Stimulated activated memory B cell treated with anti-CD40 and anti-IgM and Interleukin-4, amounts not matched to agents 10 μg/mL and 1 μg/mL and 100 μg/mL, for 72 hours (primary cell): ENCODE measurements around the gene ARID1B.

Experiments
- ATAC-seq: fragments of 150-1000 bp; cut with Tn5 transposase; 2 replicates; pipeline ENCODE4 v1.10.0; 2021
- H3K27ac Mint-ChIP-seq: one replicate; pipeline ENCODE4 v1.8.0; 2022; ENCODE audit warnings: mild to moderate bottlenecking, mixed read lengths
- H3K27me3 Mint-ChIP-seq: one replicate; pipeline ENCODE4 v1.8.0; 2022; ENCODE audit warnings: mixed read lengths
- H3K36me3 Mint-ChIP-seq: one replicate; pipeline ENCODE4 v1.8.0; 2022; ENCODE audit warnings: mixed read lengths
- H3K4me1 Mint-ChIP-seq: one replicate; pipeline ENCODE4 v1.8.0; 2022; ENCODE audit warnings: mixed read lengths
- H3K4me3 Mint-ChIP-seq: one replicate; pipeline ENCODE4 v1.8.0; 2022; ENCODE audit warnings: mild to moderate bottlenecking, moderate library complexity, mixed read lengths
- H3K9me3 Mint-ChIP-seq: one replicate; pipeline ENCODE4 v1.8.0; 2022; ENCODE audit warnings: mixed read lengths

The ARID1B gene

GRCh38 chr6:157092736-157093135 lies 315.6 kb downstream of the ARID1B start:
- ATAC-seq: no peak
- Mint-ChIP-seq H3K36me3 (peaks cover 61% of the 10 kb centered on the region), H3K4me1 (peaks cover 45% of the 10 kb centered on the region), H3K27ac (no peak overlapping the region), H3K9me3 (no peaks in the 10 kb centered on the region), H3K27me3 (no peaks in the 10 kb centered on the region), H3K4me3 (no peak overlapping the region)

DNA sequence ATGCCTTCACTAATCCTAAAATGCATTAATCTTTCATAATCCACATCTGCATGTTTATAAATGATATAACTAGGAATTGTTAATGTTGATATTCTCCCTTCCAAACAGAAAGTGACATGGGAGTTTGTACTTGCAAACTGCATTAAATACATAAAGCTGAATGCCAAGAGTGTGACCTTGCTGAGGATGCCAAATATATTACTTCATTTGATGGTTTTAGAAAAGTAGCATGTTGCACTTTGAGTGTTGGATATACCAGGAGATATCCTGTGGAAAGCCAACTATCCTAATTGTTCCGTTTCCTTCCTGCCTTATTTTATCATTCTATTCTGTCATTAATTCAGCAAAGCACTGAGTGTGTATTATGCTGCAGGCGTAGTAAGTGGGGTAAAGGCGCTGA lies 316.4 kb downstream of the ARID1B start:
- H3K27me3 Mint-ChIP-seq: no peaks in the 10 kb centered on the region
- H3K4me1 Mint-ChIP-seq: peaks cover 48% of the 10 kb centered on the region
- H3K27ac Mint-ChIP-seq: peak overlapping the region; percentile 36
- ATAC-seq: no peak
- H3K9me3 Mint-ChIP-seq: no peaks in the 10 kb centered on the region
- H3K36me3 Mint-ChIP-seq: peaks cover 59% of the 10 kb centered on the region
- H3K4me3 Mint-ChIP-seq: no peak overlapping the region

DNA sequence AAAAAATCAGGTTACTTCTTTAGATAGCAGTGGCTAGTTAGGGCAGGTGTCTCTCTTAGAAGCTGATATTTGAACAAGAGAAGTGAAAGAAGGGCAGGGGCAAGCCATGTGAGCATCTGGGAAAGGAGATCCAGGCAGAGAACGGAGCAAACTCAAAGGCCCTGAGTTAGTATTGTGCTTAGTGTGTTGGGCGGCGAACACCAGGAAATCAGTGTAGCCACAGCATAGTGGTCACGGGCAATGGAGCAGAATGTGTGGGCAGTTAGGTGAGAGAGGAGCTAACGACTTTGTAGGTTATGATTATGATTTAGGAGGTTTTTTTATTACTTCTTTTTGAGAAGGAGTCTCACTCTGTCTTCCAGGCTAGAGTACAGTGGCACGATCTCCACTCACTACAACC lies 316.9 kb downstream of the ARID1B start:
- Mint-ChIP-seq H3K4me3 (peak overlapping the region; percentile 2), H3K4me1 (peaks cover 47% of the 10 kb centered on the region), H3K27ac (peak overlapping the region; percentile 36), H3K36me3 (peaks cover 57% of the 10 kb centered on the region), H3K9me3 (no peaks in the 10 kb centered on the region), H3K27me3 (no peaks in the 10 kb centered on the region)
- ATAC-seq: peak; percentile 86

DNA sequence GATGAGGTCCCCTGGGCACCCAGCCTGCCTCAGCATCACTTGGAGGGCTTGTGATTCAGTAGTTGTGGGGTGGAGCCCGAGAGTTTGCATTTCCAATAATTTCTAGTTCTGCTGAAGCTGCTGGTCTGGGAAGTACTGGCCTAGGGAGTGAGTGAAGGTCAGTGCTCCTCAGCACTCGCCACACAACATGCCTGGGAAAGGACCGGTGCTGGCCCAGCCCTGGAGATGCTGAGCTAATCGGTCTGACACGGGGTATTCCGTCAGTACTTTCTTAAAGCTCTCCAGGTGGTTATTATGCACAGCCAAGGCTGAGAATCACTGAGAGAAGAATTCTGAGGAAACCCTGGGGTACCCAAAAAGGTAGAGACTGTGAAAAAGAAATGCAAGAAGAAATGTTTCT lies 317.9 kb downstream of the ARID1B start:
- no peaks in the 10 kb centered on the region for H3K9me3 Mint-ChIP-seq
- H3K27ac Mint-ChIP-seq: peak overlapping the region; percentile 36
- H3K4me3 Mint-ChIP-seq: no peak overlapping the region
- H3K36me3 Mint-ChIP-seq: peaks cover 48% of the 10 kb centered on the region
- H3K4me1 Mint-ChIP-seq: peaks cover 53% of the 10 kb centered on the region
- no peaks in the 10 kb centered on the region for H3K27me3 Mint-ChIP-seq
- ATAC-seq: no peak

- H3K9me3 Mint-ChIP-seq: no peaks in the 10 kb centered on the region
- H3K27ac Mint-ChIP-seq: no peak overlapping the region
- peaks cover 48% of the 10 kb centered on the region for H3K36me3 Mint-ChIP-seq
- no peak for ATAC-seq
- peaks cover 58% of the 10 kb centered on the region for H3K4me1 Mint-ChIP-seq
- H3K27me3 Mint-ChIP-seq: no peaks in the 10 kb centered on the region
- no peak overlapping the region for H3K4me3 Mint-ChIP-seq
Measured at GRCh38 chr6:157095569-157095968, 318.4 kb downstream of the ARID1B start.

DNA sequence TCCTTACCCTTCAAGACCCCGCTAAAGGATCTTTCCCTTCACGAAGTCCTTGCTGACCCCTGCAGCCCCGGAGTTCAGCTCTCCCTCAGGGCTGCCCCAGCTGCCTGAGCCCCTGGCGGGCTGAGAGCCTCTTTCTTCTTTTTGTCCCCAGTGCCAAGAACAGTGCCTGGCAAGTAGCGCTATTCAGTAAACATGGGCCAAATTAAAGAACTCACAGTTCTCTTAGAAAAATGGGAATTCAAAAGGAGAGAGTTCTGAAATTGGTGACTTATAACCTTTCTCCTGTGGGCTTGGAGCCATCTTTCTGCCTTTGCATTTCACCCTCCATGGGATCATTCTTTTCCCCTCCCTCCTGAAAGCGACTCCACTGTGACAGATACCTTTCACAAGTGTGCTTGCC lies 318.9 kb downstream of the ARID1B start:
- H3K36me3 Mint-ChIP-seq: peaks cover 48% of the 10 kb centered on the region
- no peak for ATAC-seq
- H3K9me3 Mint-ChIP-seq: no peaks in the 10 kb centered on the region
- peak overlapping the region; percentile 39 for H3K27ac Mint-ChIP-seq
- H3K4me1 Mint-ChIP-seq: peaks cover 63% of the 10 kb centered on the region
- no peaks in the 10 kb centered on the region for H3K27me3 Mint-ChIP-seq
- no peak overlapping the region for H3K4me3 Mint-ChIP-seq

DNA sequence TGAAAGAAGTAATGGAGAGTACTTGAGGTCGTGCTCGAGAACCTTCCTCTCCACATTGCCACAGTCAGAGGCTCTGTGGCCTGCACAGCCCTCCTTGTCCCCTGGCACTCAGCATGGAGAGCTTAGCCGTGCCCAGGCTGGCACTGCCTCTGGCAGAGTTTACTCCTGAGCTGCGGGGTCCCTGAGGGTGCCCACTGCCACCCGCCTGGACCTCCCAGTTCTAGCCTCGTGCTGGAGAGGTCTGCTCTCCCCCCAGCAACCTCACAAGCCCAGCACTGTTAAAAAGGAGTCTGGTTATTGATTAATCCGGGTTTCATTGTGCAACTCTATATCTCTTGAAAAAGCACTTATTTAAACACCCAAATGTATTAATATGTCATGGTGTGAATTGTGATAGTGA lies 319.3 kb downstream of the ARID1B start:
- Mint-ChIP-seq H3K4me1 (peaks cover 67% of the 10 kb centered on the region), H3K27ac (peak overlapping the region; percentile 39), H3K9me3 (no peaks in the 10 kb centered on the region), H3K27me3 (no peaks in the 10 kb centered on the region), H3K4me3 (no peak overlapping the region), H3K36me3 (peaks cover 48% of the 10 kb centered on the region)
- ATAC-seq: no peak

- Mint-ChIP-seq H3K36me3 (peaks cover 45% of the 10 kb centered on the region), H3K4me3 (no peak overlapping the region), H3K4me1 (peaks cover 68% of the 10 kb centered on the region), H3K27ac (no peak overlapping the region), H3K9me3 (no peaks in the 10 kb centered on the region), H3K27me3 (no peaks in the 10 kb centered on the region)
- no peak for ATAC-seq
Measured at GRCh38 chr6:157097255-157097955, 320.2 kb downstream of the ARID1B start.

GRCh38 chr6:157098999-157099398 lies 321.8 kb downstream of the ARID1B start:
- H3K4me1 Mint-ChIP-seq: peaks cover 54% of the 10 kb centered on the region
- no peak overlapping the region for H3K4me3 Mint-ChIP-seq
- peak overlapping the region; percentile 53 for H3K27ac Mint-ChIP-seq
- no peaks in the 10 kb centered on the region for H3K9me3 Mint-ChIP-seq
- H3K27me3 Mint-ChIP-seq: no peaks in the 10 kb centered on the region
- H3K36me3 Mint-ChIP-seq: peaks cover 31% of the 10 kb centered on the region
- ATAC-seq: no peak

DNA sequence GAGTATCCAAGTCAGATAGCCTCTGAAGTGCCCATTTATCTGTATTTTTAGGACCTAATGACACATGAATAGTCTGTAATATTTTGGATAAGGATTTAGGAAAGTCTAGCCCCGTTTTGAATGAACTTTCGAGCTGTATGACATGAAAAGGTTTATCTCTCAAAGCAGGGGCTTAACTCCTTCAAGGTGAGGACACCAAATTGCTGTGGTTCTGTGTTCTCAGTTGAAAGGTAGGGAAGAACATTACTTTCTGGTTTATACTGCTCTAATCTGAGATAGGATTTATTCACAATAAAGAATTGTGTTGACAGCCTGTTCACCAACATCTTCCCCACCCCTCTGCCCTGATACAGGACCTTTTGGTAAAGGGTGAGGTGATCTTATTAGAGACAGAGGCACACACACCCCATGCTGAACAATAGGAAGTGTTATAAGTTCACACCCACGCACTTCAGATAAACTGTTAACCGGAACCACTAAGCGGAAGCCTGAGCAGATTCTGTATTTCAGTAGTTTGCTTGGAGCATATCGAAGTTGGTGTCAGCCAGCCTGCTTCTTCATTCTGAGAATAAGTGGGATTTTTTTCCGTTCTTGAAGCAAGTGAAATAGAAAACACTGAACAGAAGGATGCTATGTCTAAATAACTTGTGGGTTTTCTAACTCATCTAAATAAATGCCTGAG lies 322.9 kb downstream of the ARID1B start:
- H3K4me1 Mint-ChIP-seq: peaks cover 54% of the 10 kb centered on the region
- no peaks in the 10 kb centered on the region for H3K27me3 Mint-ChIP-seq
- H3K27ac Mint-ChIP-seq: peak overlapping the region; percentile 53
- peaks cover 29% of the 10 kb centered on the region for H3K36me3 Mint-ChIP-seq
- no peak overlapping the region for H3K4me3 Mint-ChIP-seq
- peak; percentile 99 for ATAC-seq
- no peaks in the 10 kb centered on the region for H3K9me3 Mint-ChIP-seq

- no peaks in the 10 kb centered on the region for H3K9me3 Mint-ChIP-seq
- H3K4me3 Mint-ChIP-seq: no peak overlapping the region
- H3K27me3 Mint-ChIP-seq: no peaks in the 10 kb centered on the region
- no peak for ATAC-seq
- H3K27ac Mint-ChIP-seq: no peak overlapping the region
- peaks cover 53% of the 10 kb centered on the region for H3K4me1 Mint-ChIP-seq
- peaks cover 30% of the 10 kb centered on the region for H3K36me3 Mint-ChIP-seq
Measured at GRCh38 chr6:157101166-157101565, 324.0 kb downstream of the ARID1B start.

- Mint-ChIP-seq H3K9me3 (no peaks in the 10 kb centered on the region), H3K27me3 (no peaks in the 10 kb centered on the region), H3K27ac (peak overlapping the region; percentile 51), H3K4me1 (peaks cover 54% of the 10 kb centered on the region), H3K36me3 (peaks cover 20% of the 10 kb centered on the region), H3K4me3 (no peak overlapping the region)
- no peak for ATAC-seq
Measured at GRCh38 chr6:157104803-157105202, 327.6 kb downstream of the ARID1B start.

DNA sequence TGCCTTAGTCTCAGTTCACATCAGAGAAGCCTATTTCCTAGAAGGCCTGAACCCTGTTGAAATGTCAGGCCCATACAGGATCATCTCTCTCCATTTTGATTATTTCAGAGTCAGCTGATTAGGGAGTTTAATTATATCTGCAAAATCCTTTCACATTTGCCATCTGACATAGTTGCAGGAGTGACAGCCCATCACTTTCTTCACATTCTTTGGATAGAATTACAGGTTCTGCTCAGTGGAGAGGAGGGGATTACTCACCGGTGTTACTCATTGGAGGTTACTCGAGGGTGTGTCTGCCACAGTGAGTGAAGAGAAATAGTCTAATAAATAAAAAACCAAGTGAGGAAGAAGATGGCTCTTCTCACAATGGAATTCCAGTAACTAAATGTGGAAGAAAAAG lies 329.3 kb downstream of the ARID1B start:
- no peak overlapping the region for H3K4me3 Mint-ChIP-seq
- H3K9me3 Mint-ChIP-seq: no peaks in the 10 kb centered on the region
- peaks cover 38% of the 10 kb centered on the region for H3K4me1 Mint-ChIP-seq
- H3K27me3 Mint-ChIP-seq: no peaks in the 10 kb centered on the region
- no peak overlapping the region for H3K27ac Mint-ChIP-seq
- H3K36me3 Mint-ChIP-seq: peaks cover 25% of the 10 kb centered on the region
- ATAC-seq: no peak

GRCh38 chr6:157107571-157107914 lies 330.4 kb downstream of the ARID1B start:
- H3K36me3 Mint-ChIP-seq: peaks cover 31% of the 10 kb centered on the region
- H3K27ac Mint-ChIP-seq: peak overlapping the region; percentile 51
- H3K9me3 Mint-ChIP-seq: no peaks in the 10 kb centered on the region
- H3K4me3 Mint-ChIP-seq: no peak overlapping the region
- H3K4me1 Mint-ChIP-seq: peaks cover 35% of the 10 kb centered on the region
- no peak for ATAC-seq
- H3K27me3 Mint-ChIP-seq: no peaks in the 10 kb centered on the region

GRCh38 chr6:157107915-157108651 lies 330.9 kb downstream of the ARID1B start:
- H3K9me3 Mint-ChIP-seq: no peaks in the 10 kb centered on the region
- no peaks in the 10 kb centered on the region for H3K27me3 Mint-ChIP-seq
- peaks cover 35% of the 10 kb centered on the region for H3K4me1 Mint-ChIP-seq
- peaks cover 33% of the 10 kb centered on the region for H3K36me3 Mint-ChIP-seq
- H3K27ac Mint-ChIP-seq: peak overlapping the region; percentile 51
- H3K4me3 Mint-ChIP-seq: no peak overlapping the region
- ATAC-seq: no peak

- no peak overlapping the region for H3K4me3 Mint-ChIP-seq
- H3K9me3 Mint-ChIP-seq: no peaks in the 10 kb centered on the region
- H3K4me1 Mint-ChIP-seq: peaks cover 34% of the 10 kb centered on the region
- no peaks in the 10 kb centered on the region for H3K27me3 Mint-ChIP-seq
- peak overlapping the region; percentile 40 for H3K27ac Mint-ChIP-seq
- peaks cover 37% of the 10 kb centered on the region for H3K36me3 Mint-ChIP-seq
- ATAC-seq: no peak
Measured at GRCh38 chr6:157108923-157109322, 331.7 kb downstream of the ARID1B start.
